ENCODE measurements around the gene POLE2. TPM values are rescaled to one million over a fixed set of nuclear protein-coding genes. Genes with fewer than 3 reads are reported as not detected.
"Not testable (repeated sequence)": the region's sequence is repeated elsewhere in the genome, so short reads cannot be mapped to it uniquely, and the experiment has no call there.

POLE2 gene
- total RNA-seq, 1 donor from 2014 or later: 66.9 TPM

DNA sequence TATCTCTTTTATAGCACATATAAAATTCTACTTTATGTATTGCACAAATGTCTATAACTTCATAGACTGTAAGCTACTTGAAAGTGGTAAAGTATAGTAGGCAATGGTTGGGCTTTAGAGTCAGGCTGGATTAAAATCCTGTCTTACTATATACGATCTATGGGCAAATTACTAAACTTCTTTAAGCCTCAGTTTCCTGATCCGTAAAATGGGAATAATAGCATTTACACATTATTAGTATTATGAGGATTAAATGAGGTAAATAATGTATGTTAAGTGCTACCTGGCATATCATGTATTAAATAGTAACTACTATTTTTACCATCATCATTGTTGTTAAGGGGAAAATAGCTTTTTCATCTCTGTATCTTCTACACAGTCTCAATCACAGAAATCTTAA lies 14.4 kb downstream of the POLE2 start:
- Mint-ChIP-seq H3K4me3 (no peak overlapping the region), H3K4me1 (no peaks in the 10 kb centered on the region), H3K36me3 (peaks cover 25% of the 10 kb centered on the region), H3K27ac (no peak overlapping the region), H3K27me3 (ENCODE audit: insufficient read depth, low read depth) (no peaks in the 10 kb centered on the region), H3K9me3 (no peaks in the 10 kb centered on the region)
- no peak overlapping the region for H3K4me2 ChIP-seq
- no peak overlapping the region for H2AFZ ChIP-seq (replicated peaks)
- H3K79me2 ChIP-seq (ENCODE audit: low read depth): no peaks in the 10 kb centered on the region
- DNase-seq (ENCODE audit: low spot score): no peak
- H3K27ac ChIP-seq: no peak overlapping the region
- no peaks in the 10 kb centered on the region for H3K27me3 ChIP-seq
- no peaks in the 10 kb centered on the region for H3K4me1 ChIP-seq
- peaks cover 6% of the 10 kb centered on the region for H3K36me3 ChIP-seq
- H3K4me3 ChIP-seq: no peak overlapping the region
- H4K20me1 ChIP-seq (ENCODE audit: low read depth): no peaks in the 10 kb centered on the region
- no peak for TF ChIP-seq EZH2 (IDR thresholded peaks at IDR 0.05)
- TF ChIP-seq EZH2phosphoT487 (IDR thresholded peaks at IDR 0.05): no peak
- TF ChIP-seq, protein P1, sequence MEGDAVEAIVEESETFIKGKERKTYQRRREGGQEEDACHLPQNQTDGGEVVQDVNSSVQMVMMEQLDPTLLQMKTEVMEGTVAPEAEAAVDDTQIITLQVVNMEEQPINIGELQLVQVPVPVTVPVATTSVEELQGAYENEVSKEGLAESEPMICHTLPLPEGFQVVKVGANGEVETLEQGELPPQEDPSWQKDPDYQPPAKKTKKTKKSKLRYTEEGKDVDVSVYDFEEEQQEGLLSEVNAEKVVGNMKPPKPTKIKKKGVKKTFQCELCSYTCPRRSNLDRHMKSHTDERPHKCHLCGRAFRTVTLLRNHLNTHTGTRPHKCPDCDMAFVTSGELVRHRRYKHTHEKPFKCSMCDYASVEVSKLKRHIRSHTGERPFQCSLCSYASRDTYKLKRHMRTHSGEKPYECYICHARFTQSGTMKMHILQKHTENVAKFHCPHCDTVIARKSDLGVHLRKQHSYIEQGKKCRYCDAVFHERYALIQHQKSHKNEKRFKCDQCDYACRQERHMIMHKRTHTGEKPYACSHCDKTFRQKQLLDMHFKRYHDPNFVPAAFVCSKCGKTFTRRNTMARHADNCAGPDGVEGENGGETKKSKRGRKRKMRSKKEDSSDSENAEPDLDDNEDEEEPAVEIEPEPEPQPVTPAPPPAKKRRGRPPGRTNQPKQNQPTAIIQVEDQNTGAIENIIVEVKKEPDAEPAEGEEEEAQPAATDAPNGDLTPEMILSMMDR (IDR thresholded peaks at IDR 0.05): no peak
- H3K9me3 ChIP-seq (ENCODE audit: low read depth): no peaks in the 10 kb centered on the region
- H3F3A ChIP-seq (ENCODE audit: low read depth): no peaks in the 10 kb centered on the region
- H3K9ac ChIP-seq: no peak overlapping the region

DNA sequence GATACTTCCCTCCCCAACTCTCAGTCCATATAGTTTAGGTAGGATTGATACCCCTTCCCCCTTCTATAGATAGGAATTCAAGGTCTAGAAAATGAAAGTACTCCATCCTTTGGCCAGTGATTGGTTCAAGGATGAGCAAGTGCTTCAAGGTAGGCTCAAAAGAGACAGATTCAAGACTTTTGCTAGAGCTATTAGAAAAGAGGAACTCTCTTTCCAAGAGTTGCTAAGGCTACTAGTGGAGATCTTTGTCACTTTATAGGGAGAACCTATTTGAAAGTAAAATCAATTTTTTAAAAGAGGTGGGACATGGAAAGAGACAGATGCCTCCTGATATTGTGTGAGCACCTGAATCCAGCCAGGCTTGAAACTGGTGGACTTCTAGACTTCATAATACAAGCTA lies 17.5 kb downstream of the POLE2 start:
- Histone ChIP-seq H3K9me3 (ENCODE audit: low read depth) (no peaks in the 10 kb centered on the region), H3K36me3 (peaks cover 6% of the 10 kb centered on the region), H3K4me1 (no peaks in the 10 kb centered on the region), H3F3A (ENCODE audit: low read depth) (no peaks in the 10 kb centered on the region), H3K27ac (no peak overlapping the region), H3K27me3 (no peaks in the 10 kb centered on the region), H3K4me2 (no peak overlapping the region), H2AFZ (replicated peaks) (no peak overlapping the region), H4K20me1 (ENCODE audit: low read depth) (no peaks in the 10 kb centered on the region), H3K4me3 (no peak overlapping the region), H3K9ac (no peak overlapping the region), H3K79me2 (ENCODE audit: low read depth) (no peaks in the 10 kb centered on the region)
- no peak overlapping the region for H3K27ac Mint-ChIP-seq
- no peaks in the 10 kb centered on the region for H3K4me1 Mint-ChIP-seq
- no peak for DNase-seq (ENCODE audit: low spot score)
- H3K36me3 Mint-ChIP-seq: peaks cover 23% of the 10 kb centered on the region
- H3K9me3 Mint-ChIP-seq: no peaks in the 10 kb centered on the region
- H3K27me3 Mint-ChIP-seq (ENCODE audit: insufficient read depth, low read depth): no peaks in the 10 kb centered on the region
- H3K4me3 Mint-ChIP-seq: no peak overlapping the region
- no peak for TF ChIP-seq EZH2phosphoT487 (IDR thresholded peaks at IDR 0.05)
- TF ChIP-seq, protein P1 (IDR thresholded peaks at IDR 0.05): no peak
- TF ChIP-seq EZH2 (IDR thresholded peaks at IDR 0.05): no peak

DNA sequence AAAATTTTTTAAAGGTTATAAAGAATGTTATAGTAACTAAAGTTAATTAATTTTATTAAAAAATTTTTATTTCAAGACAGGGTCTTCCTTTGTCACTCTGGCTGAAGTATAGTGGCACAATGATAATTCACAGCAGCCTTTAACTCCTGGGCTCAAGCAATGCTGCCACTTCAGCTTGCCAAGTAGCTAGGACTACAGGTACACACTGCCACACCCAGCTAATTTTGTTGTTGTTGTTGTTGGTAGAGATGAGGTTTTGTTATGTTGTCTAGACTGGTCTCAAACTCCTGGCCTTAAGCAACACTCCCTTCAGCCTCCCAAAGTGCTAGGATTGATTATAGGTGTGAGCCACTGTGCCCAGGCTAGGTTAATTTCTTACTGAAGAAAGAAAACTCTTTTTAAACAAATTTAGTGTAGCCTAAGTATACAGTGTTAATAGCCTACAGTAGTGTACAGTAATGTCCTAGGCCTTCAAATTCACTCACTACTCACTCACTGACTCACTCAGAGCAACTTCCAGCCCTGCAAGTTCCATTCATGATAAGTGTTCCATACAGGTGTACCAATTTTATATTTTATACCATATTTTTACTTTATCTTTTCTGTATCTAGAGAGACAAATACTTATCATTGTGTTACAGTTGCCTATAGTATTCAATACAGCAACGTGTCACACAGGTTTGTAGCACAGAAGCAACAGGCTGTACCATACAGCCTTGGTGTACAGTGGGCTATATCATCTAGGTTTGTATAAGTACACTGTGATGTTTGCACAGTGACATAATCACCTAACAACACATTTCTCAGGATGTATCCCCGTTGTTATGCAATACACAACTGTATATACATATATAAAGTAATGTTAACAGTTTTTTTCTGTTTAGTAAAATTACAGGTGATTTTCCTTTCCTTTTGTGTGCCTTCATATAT lies 28.2 kb downstream of the POLE2 start:
- Histone ChIP-seq H3K79me2 (ENCODE audit: low read depth) (no peaks in the 10 kb centered on the region), H3K36me3 (peaks cover 5% of the 10 kb centered on the region), H3K9me3 (ENCODE audit: low read depth) (no peaks in the 10 kb centered on the region), H3F3A (ENCODE audit: low read depth) (no peaks in the 10 kb centered on the region), H3K27ac (no peak overlapping the region), H2AFZ (replicated peaks) (no peak overlapping the region), H3K4me3 (no peak overlapping the region), H3K27me3 (no peaks in the 10 kb centered on the region), H3K9ac (no peak overlapping the region), H4K20me1 (ENCODE audit: low read depth) (no peaks in the 10 kb centered on the region), H3K4me1 (no peaks in the 10 kb centered on the region), H3K4me2 (no peak overlapping the region)
- no peak for DNase-seq (ENCODE audit: low spot score)
- H3K27ac Mint-ChIP-seq: no peak overlapping the region
- peaks cover 2% of the 10 kb centered on the region for H3K36me3 Mint-ChIP-seq
- no peaks in the 10 kb centered on the region for H3K4me1 Mint-ChIP-seq
- H3K9me3 Mint-ChIP-seq: no peaks in the 10 kb centered on the region
- H3K4me3 Mint-ChIP-seq: no peak overlapping the region
- TF ChIP-seq, protein P1 (IDR thresholded peaks at IDR 0.05): no peak
- TF ChIP-seq EZH2phosphoT487 (IDR thresholded peaks at IDR 0.05) (no peak), EZH2 (IDR thresholded peaks at IDR 0.05) (no peak)
- H3K27me3 Mint-ChIP-seq (ENCODE audit: insufficient read depth, low read depth): no peaks in the 10 kb centered on the region

DNA sequence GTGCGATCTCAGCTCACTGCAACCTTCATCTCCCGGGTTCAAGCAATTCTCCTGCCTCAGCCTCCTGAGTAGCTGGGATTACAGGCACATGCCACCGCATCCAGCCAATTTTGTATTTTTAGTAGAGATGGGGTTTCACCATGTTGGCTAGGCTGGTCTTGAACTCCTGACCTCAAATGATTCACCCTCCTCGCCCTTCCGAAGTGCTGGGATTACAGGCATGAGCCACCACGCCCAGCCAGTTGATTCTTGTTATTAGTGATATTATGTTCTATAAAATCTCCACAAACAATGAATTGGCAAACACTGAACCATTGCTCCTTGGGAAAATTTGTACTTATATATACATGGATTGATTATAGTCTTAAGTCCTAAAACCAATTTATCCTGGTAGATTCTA lies 30.5 kb downstream of the POLE2 start:
- H3K4me3 Mint-ChIP-seq; H3K4me3 ChIP-seq; H3K4me2 ChIP-seq; DNase-seq (ENCODE audit: low spot score); H3K9me3 Mint-ChIP-seq; H3K4me1 ChIP-seq; H3K36me3 Mint-ChIP-seq; H3K27me3 ChIP-seq; H3K27ac Mint-ChIP-seq; H3F3A ChIP-seq (ENCODE audit: low read depth); H2AFZ ChIP-seq (replicated peaks); H3K9ac ChIP-seq; H3K27me3 Mint-ChIP-seq (ENCODE audit: insufficient read depth, low read depth); H3K27ac ChIP-seq; H4K20me1 ChIP-seq (ENCODE audit: low read depth); H3K9me3 ChIP-seq (ENCODE audit: low read depth); H3K4me1 Mint-ChIP-seq; H3K79me2 ChIP-seq (ENCODE audit: low read depth); H3K36me3 ChIP-seq: not testable (repeated sequence)

All from neural progenitor cell (in vitro differentiated cells).